ENCODE data around the gene OOSP1.

The OOSP1 gene

GRCh38 chr11:59954219-59954847 is 16.1 kb downstream of the OOSP1 start:
- DNase-seq (ENCODE audit: low read depth), result no peak
- no peak for TF ChIP-seq CTCF (IDR thresholded peaks at IDR 0.05; ENCODE audit: low read depth, low read length, missing control alignments)
- H3K4me3 ChIP-seq (ENCODE audit: low read depth, low read length), result no peak overlapping the region

GRCh38 chr11:59957094-59957493 is 18.9 kb downstream of the OOSP1 start:
- TF ChIP-seq CTCF (IDR thresholded peaks at IDR 0.05; ENCODE audit: low read depth, low read length, missing control alignments), result no peak
- no peak for DNase-seq (ENCODE audit: low read depth)
- no peak overlapping the region for H3K4me3 ChIP-seq (ENCODE audit: low read depth, low read length)

- H3K4me3 ChIP-seq (ENCODE audit: low read depth, low read length), result no peak overlapping the region
- no peak for TF ChIP-seq CTCF (IDR thresholded peaks at IDR 0.05; ENCODE audit: low read depth, low read length, missing control alignments)
- DNase-seq (ENCODE audit: low read depth), result no peak
Measured at GRCh38 chr11:59960502-59961381, 22.5 kb downstream of the OOSP1 start.

- no peak for TF ChIP-seq CTCF (IDR thresholded peaks at IDR 0.05; ENCODE audit: low read depth, low read length, missing control alignments)
- H3K4me3 ChIP-seq (ENCODE audit: low read depth, low read length), result no peak overlapping the region
- no peak for DNase-seq (ENCODE audit: low read depth)
Measured at GRCh38 chr11:59962107-59962482, 23.9 kb downstream of the OOSP1 start.

GRCh38 chr11:59963733-59964132 is 25.5 kb downstream of the OOSP1 start, which contains the start of gene OOSP4A:
Gene OOSP4A, plus strand, starts transcription at chr11:59964033. Its CDS starts 0 bp downstream, at chr11:59964033.
- no peak within 1 kb of the TSS for H3K4me3 ChIP-seq (ENCODE audit: low read depth, low read length)
- TF ChIP-seq CTCF (IDR thresholded peaks at IDR 0.05; ENCODE audit: low read depth, low read length, missing control alignments), result no peak
- DNase-seq (ENCODE audit: low read depth), result no peak

GRCh38 chr11:59965424-59965823 is 27.2 kb downstream of the OOSP1 start:
- DNase-seq (ENCODE audit: low read depth), result no peak
- TF ChIP-seq CTCF (IDR thresholded peaks at IDR 0.05; ENCODE audit: low read depth, low read length, missing control alignments), result no peak
- H3K4me3 ChIP-seq (ENCODE audit: low read depth, low read length), result no peak overlapping the region

Data from GM12864 (cell line).